Endothelial cell of umbilical vein (primary cell): ENCODE results near the gene SWAP70. TPM values are rescaled to one million over a fixed set of nuclear protein-coding genes. Genes with fewer than 3 reads are reported as not detected.

Experiments
- BruUV-seq: library from RNA; stranded (reverse); fragments of 400-500 nt; replicated peaks from 2 replicates; lab custom pipeline; 2021; lab: Mats Ljungman, UMichigan
- CTCF ChIA-PET: fragments of 300-600, 350-600 bp; sonication (Branson Sonifier 250); formaldehyde crosslinking; loops from one replicate; lab custom pipeline; 2021; ENCODE audit warnings: antibody characterized with exemption, inconsistent platforms; lab: Charles Lee
- POLR2A ChIA-PET: fragments of 300-600, 350-600 bp; sonication (Branson Sonifier 250); formaldehyde crosslinking; loops from one replicate; lab custom pipeline; 2021; ENCODE audit warnings: antibody characterized with exemption, inconsistent platforms; lab: Charles Lee
- DNase-seq: peaks from one replicate; pipeline ENCODE4 v3.0.0-alpha.2; 2011; ENCODE audit warnings: low read depth, low spot score
- FAIRE-seq: peaks from 2 replicates; lab custom pipeline; 2011; peaks lifted over from hg19 to GRCh38; lab: Jason Lieb, UNC
- H2AFZ ChIP-seq: 2 replicates; pipeline ENCODE4 v1.6.0; 2012; ENCODE audit warnings: low read depth, low read length, control low read depth, inconsistent platforms
- H3K27ac ChIP-seq: 2 replicates; pipeline ENCODE4 v1.5.1; 2011; ENCODE audit warnings: low read depth, mild to moderate bottlenecking, control low read depth, low read length, moderate library complexity; ENCODE audit not compliant: insufficient read depth
- H3K27me3 ChIP-seq, 2 experiments: 2 replicates each; pipeline versions ENCODE4 v1.6.0 to v1.6.1; 2011; ENCODE audit warnings: low read length in 2 of 2, mixed read lengths in 1 of 2; ENCODE audit not compliant: control insufficient read depth in 2 of 2, insufficient read depth in 2 of 2
- H3K36me3 ChIP-seq, 2 experiments: 2 replicates in 1 of 2; 3 replicates in 1 of 2; pipeline ENCODE4 v1.5.1; 2011; ENCODE audit warnings: low read length in 2 of 2, mild to moderate bottlenecking in 1 of 2, moderate library complexity in 1 of 2; ENCODE audit not compliant: control insufficient read depth in 2 of 2, insufficient read depth in 2 of 2; ENCODE audit errors: extremely low read depth in 1 of 2
- H3K4me1 ChIP-seq: 3 replicates; pipeline ENCODE4 v1.5.1; 2011; ENCODE audit warnings: mild to moderate bottlenecking, low read length; ENCODE audit not compliant: control insufficient read depth, insufficient read depth; ENCODE audit errors: extremely low read depth
- H3K4me2 ChIP-seq: 2 replicates; pipeline ENCODE4 v1.6.1; 2011; ENCODE audit warnings: low read length, control low read depth, mixed read lengths; ENCODE audit not compliant: insufficient read depth
- H3K4me3 ChIP-seq, 3 experiments: fragments of 200-600 bp in 1 of 3; sonication (generic), shearing (Covaris generic) in 1 of 3; replicated peaks in 1 of 3; 2 replicates each; pipeline ENCODE4 v1.5.1; 2011 to 2016; ENCODE audit warnings: control low read depth in 3 of 3, low read length in 3 of 3, mild to moderate bottlenecking in 2 of 3, inconsistent platforms in 1 of 3, low read depth in 1 of 3, moderate library complexity in 1 of 3; ENCODE audit not compliant: insufficient read depth in 1 of 3
- H3K79me2 ChIP-seq: 2 replicates; pipeline ENCODE4 v1.6.0; 2012; ENCODE audit warnings: low read length, inconsistent platforms; ENCODE audit not compliant: control insufficient read depth, insufficient read depth
- H3K9ac ChIP-seq: replicated peaks from 2 replicates; pipeline ENCODE3; 2011; ENCODE audit warnings: low read length, control low read depth; ENCODE audit not compliant: insufficient read depth; ENCODE audit errors: extremely low read depth
- H3K9me1 ChIP-seq: replicated peaks from 3 replicates; pipeline ENCODE4 v1.6.0; 2011; ENCODE audit warnings: mild to moderate bottlenecking, low read length; ENCODE audit not compliant: control insufficient read depth, insufficient read depth; ENCODE audit errors: extremely low read depth
- H3K9me3 ChIP-seq: replicated peaks from 2 replicates; pipeline ENCODE4 v1.5.1; 2012; ENCODE audit warnings: low read length, inconsistent platforms; ENCODE audit not compliant: control insufficient read depth, insufficient read depth
- H4K20me1 ChIP-seq: replicated peaks from 2 replicates; pipeline ENCODE3; 2011; ENCODE audit warnings: mild to moderate bottlenecking, low read length; ENCODE audit not compliant: control insufficient read depth, insufficient read depth; ENCODE audit errors: extremely low read depth
- GATA2 ChIP-seq: IDR thresholded peaks from 2 replicates; pipeline ENCODE4 v1.7.0; 2011; ENCODE audit warnings: low read depth, mild to moderate bottlenecking, moderate library complexity, mixed read lengths, low read length; ENCODE audit not compliant: insufficient read length, insufficient read depth
- JUN ChIP-seq: IDR thresholded peaks from 2 replicates; pipeline ENCODE4 v1.6.1; 2011; ENCODE audit warnings: borderline replicate concordance, low read depth; ENCODE audit not compliant: insufficient read length, insufficient read depth
- POLR2AphosphoS5 ChIP-seq: IDR thresholded peaks from 2 replicates; pipeline ENCODE4 v1.6.1; 2012; ENCODE audit warnings: low read depth, mild to moderate bottlenecking, control low read depth, low read length, moderate library complexity; ENCODE audit not compliant: insufficient read depth
- dilution Hi-C: fragments of 300-500 bp; cut with MboI; formaldehyde crosslinking; loops from one replicate; pipeline ENCODE4 v1.15.0; 2019; ENCODE audit warnings: low sequenced_read_pairs; ENCODE audit not compliant: extremely low pct_ligation_motif_present
- intact Hi-C: fragments of 100-400 bp; cut with micrococcal nuclease; formaldehyde crosslinking; loops from one replicate; pipeline ENCODE4 v1.10.0; 2022
- polyA plus RNA-seq, 4 experiments: library from polyadenylated mRNA; depleted of rRNA in 3 of 4; stranded (reverse) in 3 of 4; unstranded in 1 of 4; fragments of >200 nt; gene quantifications; 2 replicates each; pipeline versions ENCODE4 v1.2.1 to v1.2.3, GENCODE V29; 2011 to 2012; ENCODE audit warnings: missing spikeins in 1 of 4
- total RNA-seq: library from RNA; stranded (reverse); gene quantifications from 2 replicates; pipeline ENCODE4 v1.2.3, GENCODE V29; 2021
- TF ChIP-seq, protein P1 (sequence below), 2 donors: IDR thresholded peaks; 1 replicate in 1 of 2; 2 replicates in 1 of 2; pipeline ENCODE4 v1.5.1; 2011; ENCODE audit warnings: low read length in 2 of 2, mild to moderate bottlenecking in 2 of 2, moderate library complexity in 2 of 2, control low read depth in 1 of 2, inconsistent platforms in 1 of 2, low read depth in 1 of 2; ENCODE audit not compliant: insufficient read depth in 1 of 2; ENCODE audit errors: extremely low read depth in 1 of 2

SWAP70 gene
- total and polyA plus RNA-seq, 2 donors (not counting 3 experiments of a cell fraction or from before 2014, with no cell fraction given): 52.5 to 165 TPM

DNA sequence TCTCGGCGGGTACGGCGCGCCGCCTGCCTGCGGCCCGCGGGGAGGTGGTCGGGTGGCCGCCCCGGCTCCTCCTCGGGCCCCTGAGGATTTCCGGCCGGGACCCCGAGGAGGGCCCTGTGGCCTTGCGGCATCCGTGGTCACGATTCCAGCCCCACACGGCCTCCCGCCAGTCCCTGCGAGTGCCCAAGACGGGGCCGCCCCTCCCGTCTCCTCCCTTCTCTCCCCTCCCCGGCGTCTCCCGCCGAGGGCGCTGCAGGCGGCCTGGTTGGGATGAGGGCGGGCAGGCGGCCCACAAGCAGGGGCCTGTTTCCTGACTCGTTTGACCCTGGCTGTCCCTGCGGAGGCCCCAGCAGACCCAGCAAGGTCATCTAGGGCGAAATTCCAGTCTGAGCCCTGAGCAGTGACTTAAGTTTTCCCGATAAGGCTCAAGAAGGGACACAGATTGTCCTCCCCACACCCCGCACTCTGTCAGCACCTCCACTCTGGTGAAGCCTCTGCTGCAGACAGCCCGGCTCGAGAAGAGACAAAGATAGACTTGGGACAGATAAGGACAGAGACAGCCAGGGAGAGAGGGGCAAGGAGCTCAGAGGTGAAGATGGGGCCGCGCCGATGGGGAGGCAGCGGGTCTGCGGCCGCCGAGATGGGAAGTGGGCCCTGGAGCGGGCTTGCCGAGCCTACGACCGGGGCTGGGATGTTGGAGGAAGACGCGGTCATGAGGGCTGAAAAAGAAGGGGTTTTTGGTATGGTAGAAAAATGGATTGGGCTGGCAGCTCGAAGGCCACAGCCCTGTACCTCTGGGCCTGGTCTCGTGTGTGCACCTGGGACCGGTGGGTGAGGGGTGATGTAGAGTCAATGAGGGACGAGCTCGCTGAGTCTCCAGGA, 95.0 kb downstream of the SWAP70 start:
- Histone ChIP-seq H3K4me1 (peaks cover 33% of the 10 kb centered on the region), H3K9me3 (no peaks in the 10 kb centered on the region), H2AFZ (peak overlapping the region; percentile 61), H4K20me1 (no peaks in the 10 kb centered on the region), H3K9me1 (no peaks in the 10 kb centered on the region), H3K79me2 (no peaks in the 10 kb centered on the region), H3K9ac (peak overlapping the region; percentile 83), H3K36me3 (no peaks in the 10 kb centered on the region), H3K27ac (peak overlapping the region; percentile 67), H3K4me3 (peak overlapping the region in 2 of 3 experiments; percentile 33 to 37), H3K27me3 (no peaks in the 10 kb centered on the region), H3K4me2 (peak overlapping the region; percentile 75)
- dilution Hi-C loops: no loop called here
- ChIA-PET CTCF (interaction anchor here (0.6 to 5.2 kb wide), 43 partner anchors 10 to 976 kb away, joined by 3 to 104 read pairs (median 3); partner anchors contain the start of genes ADM and WEE1), POLR2A (interaction anchor here (0.7 to 3.4 kb wide), 7 partner anchors 39 to 567 kb away, joined by 3 to 43 read pairs (median 5); partner anchors contain the start of genes ADM and SWAP70)
- intact Hi-C loops: loop anchor here (1.0 to 5.0 kb wide), 14 partner anchors 94 to 976 kb away; no protein-coding TSS in a partner anchor
- FAIRE-seq: peak; percentile 76
- TF ChIP-seq POLR2AphosphoS5 (peak; percentile 76), JUN (no peak), GATA2 (peak; percentile 39)
- TF ChIP-seq, protein P1, sequence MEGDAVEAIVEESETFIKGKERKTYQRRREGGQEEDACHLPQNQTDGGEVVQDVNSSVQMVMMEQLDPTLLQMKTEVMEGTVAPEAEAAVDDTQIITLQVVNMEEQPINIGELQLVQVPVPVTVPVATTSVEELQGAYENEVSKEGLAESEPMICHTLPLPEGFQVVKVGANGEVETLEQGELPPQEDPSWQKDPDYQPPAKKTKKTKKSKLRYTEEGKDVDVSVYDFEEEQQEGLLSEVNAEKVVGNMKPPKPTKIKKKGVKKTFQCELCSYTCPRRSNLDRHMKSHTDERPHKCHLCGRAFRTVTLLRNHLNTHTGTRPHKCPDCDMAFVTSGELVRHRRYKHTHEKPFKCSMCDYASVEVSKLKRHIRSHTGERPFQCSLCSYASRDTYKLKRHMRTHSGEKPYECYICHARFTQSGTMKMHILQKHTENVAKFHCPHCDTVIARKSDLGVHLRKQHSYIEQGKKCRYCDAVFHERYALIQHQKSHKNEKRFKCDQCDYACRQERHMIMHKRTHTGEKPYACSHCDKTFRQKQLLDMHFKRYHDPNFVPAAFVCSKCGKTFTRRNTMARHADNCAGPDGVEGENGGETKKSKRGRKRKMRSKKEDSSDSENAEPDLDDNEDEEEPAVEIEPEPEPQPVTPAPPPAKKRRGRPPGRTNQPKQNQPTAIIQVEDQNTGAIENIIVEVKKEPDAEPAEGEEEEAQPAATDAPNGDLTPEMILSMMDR (IDR thresholded peaks at IDR 0.05; ENCODE audit: extremely low read depth in 1 of 2, insufficient read depth in 1 of 2, low read depth in 1 of 2, low read length in 2 of 2): peak; percentile 15 to 48
- peak; percentile 92 for DNase-seq
- BruUV-seq: no TSS peak
